Middle frontal gyrus (tissue), 1 donor: Measurements from ENCODE around the gene TMPRSS11F.
A peak's percentile ranks its signal among the peaks of the same experiment; 100 is the strongest.

ENCODE experiments used
- DNase-seq: peaks from one replicate; pipeline ENCODE4 v3.0.0-alpha.2; 2015; ENCODE audit warnings: low spot score; ENCODE audit errors: extremely low spot score

The TMPRSS11F gene

GRCh38 chr4:68077737-68078136, 51.9 kb downstream of the TMPRSS11F start:
- DNase-seq, result peak; percentile 15

DNA sequence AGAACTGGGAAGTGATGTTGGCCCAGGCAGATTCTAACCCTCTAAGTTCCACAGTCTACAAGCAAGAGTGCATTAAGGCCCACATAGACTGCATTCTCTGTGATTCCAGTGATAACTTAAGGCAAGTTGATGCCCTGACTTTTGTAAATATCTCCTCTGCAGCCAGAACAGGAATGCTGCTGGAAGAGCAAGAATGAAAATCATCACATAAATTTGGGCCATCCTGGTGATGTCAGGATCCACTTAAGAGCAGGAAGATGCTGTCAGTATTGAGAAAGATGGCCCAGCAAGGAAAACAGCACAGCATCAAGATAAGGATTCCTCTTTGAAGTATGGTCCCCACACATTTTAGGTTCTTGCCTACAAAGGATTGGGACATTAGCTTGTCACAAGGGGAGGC, 52.4 kb downstream of the TMPRSS11F start:
- DNase-seq, result no peak

DNA sequence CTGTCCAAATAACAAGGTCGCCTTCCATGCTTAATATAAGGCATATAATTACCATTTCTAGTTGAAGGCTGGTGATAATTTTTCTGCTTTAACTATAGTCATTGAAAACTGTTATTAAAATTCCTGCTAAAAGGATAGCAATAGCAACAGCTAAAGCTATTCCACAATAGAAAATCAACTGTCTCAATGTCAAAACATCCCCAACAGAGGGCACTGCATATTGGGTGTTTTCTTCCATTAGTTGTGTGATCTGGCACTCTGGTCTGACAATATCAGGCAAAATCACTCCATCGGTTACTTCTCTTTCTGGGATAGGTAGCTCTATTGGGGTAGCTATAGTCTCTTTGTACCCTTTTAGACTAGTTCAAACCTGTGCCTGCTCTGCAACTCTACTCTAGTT, 53.5 kb downstream of the TMPRSS11F start:
- no peak for DNase-seq

DNA sequence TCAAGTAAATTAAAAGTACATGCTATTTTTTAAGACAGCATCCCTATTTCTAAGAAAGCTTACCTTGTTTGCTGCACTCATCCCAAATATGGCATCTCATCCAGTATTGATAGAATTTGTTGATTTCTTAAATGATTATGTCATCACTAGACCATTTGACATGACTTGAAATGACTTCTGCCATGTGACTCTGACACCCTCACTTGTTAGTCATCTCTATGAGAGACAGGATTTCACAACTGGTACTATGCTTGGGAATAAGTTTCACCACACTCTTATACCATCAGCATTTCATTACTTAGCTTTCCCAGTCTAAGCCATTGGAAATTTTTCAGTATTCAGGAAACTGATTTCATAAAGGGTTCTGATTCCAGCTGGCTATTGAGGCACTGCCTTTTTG, 55.3 kb downstream of the TMPRSS11F start:
- no peak for DNase-seq

- DNase-seq, result no peak
These were observed 59.4 kb downstream of the TMPRSS11F start for GRCh38 chr4:68070302-68070701.

DNA sequence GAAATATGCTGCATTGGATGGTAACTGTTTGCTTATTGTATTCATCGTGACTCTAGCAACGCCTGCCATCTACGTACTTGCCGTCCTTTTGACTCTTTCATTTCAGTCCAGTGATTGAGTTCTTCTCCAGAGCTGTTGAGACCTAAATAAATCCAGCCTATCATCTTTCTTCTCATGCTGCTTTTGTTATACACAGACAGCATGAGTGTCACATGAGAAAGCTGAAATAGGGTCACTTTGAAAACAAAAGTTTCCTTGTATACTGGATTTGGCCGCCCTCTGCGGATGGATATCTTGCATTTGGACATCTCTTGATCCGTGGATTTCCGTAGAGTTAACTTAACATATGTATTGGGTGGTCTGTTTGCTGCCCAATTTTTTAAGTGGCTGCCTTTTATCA, 67.2 kb downstream of the TMPRSS11F start:
- no peak for DNase-seq

- no peak for DNase-seq
These were observed 91.4 kb downstream of the TMPRSS11F start for GRCh38 chr4:68038272-68038671.

- DNase-seq, result no peak
These were observed 108.5 kb downstream of the TMPRSS11F start for GRCh38 chr4:68021185-68021584.

DNA sequence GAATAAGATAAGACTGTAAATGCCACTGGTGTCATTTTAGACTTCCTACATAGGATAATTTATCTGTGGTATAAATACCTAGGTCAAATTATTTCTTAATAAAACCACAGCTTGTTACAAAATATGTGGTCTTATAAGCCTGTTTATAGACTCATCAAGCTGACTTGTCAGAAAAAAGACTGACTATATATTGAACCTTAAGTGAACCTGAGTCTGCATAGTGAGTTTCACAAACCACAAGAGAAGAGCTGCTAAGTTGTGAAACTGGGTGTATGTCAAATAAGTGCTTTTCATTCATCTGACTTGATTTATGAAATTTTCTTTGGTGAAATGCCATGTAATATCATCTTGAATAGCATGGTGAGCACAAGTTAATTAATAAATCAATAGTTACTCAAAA, 118.0 kb downstream of the TMPRSS11F start:
- no peak for DNase-seq
